ENCODE measurements around the gene SNRPA. TPM values are rescaled to one million over a fixed set of nuclear protein-coding genes. Genes with fewer than 3 reads are reported as not detected.
A peak's percentile ranks its signal among the peaks of the same experiment; 100 is the strongest.

The SNRPA gene
- total and polyA plus RNA-seq, 2 of the 13 experiments (the other 11 are each of a cell fraction or from before 2014, with no cell fraction given): 59.6 to 162 TPM

- TF ChIP-seq HBP1 (CRISPR knock-in tag; IDR thresholded peaks at IDR 0.05; ENCODE audit: low read depth) (no peak), SCMH1 (CRISPR knock-in tag; IDR thresholded peaks at IDR 0.05; ENCODE audit: borderline replicate concordance) (no peak), GTF2F1 (IDR thresholded peaks at IDR 0.05; ENCODE audit: low read length) (peak; percentile 97; the same call in 1 of the 2 replicates), CBX1 (IDR thresholded peaks at IDR 0.05; ENCODE audit: low read depth) (no peak), ATF4 (CRISPR knock-in tag; IDR thresholded peaks at IDR 0.05) (no peak), GPN1 (CRISPR knock-in tag; IDR thresholded peaks at IDR 0.05; ENCODE audit: borderline replicate concordance) (no peak), TIGD3 (CRISPR knock-in tag; IDR thresholded peaks at IDR 0.05; ENCODE audit: borderline replicate concordance) (no peak), ZNF839 (CRISPR knock-in tag; IDR thresholded peaks at IDR 0.05; ENCODE audit: borderline replicate concordance) (no peak), HMGA1 (CRISPR knock-in tag; conservative IDR thresholded peaks at IDR 0.05) (no peak), ETS1 (CRISPR knock-in tag; IDR thresholded peaks at IDR 0.05) (no peak), RBM22 (optimal IDR thresholded peaks at IDR 0.05; ENCODE audit: low read length) (no peak), AGO2 (optimal IDR thresholded peaks at IDR 0.05; ENCODE audit: low read depth, low read length) (no peak), ZNF20 (CRISPR knock-in tag; IDR thresholded peaks at IDR 0.05) (no peak), CAMTA2 (CRISPR knock-in tag; IDR thresholded peaks at IDR 0.05; ENCODE audit: borderline replicate concordance) (no peak), ETV5 (CRISPR knock-in tag; IDR thresholded peaks at IDR 0.05; ENCODE audit: borderline replicate concordance) (peak; percentile 59; the same call in 1 of the 2 replicates), RXRB (CRISPR knock-in tag; IDR thresholded peaks at IDR 0.05; ENCODE audit: borderline replicate concordance) (no peak), AHDC1 (CRISPR knock-in tag; IDR thresholded peaks at IDR 0.05; ENCODE audit: borderline replicate concordance) (no peak), ASH2L (IDR thresholded peaks at IDR 0.05; ENCODE audit: insufficient read length, low read depth, low read length) (peak; percentile 28)
Observed at GRCh38 chr19:40750058-40750873, 737 bp upstream of the SNRPA start, which contains the start of gene ACTMAP (continued).

Data from HepG2 (cell line).